Measurements from ENCODE around the gene KIAA1755.

- TF ChIP-seq EZH2 (IDR thresholded peaks at IDR 0.05; ENCODE audit: insufficient read depth, poor library complexity, severe bottlenecking) (no peak), EZH2phosphoT487 (IDR thresholded peaks at IDR 0.05; ENCODE audit: insufficient read depth, low read depth) (no peak)
Measured at GRCh38 chr20:38247166-38247509, 13.4 kb downstream of the KIAA1755 start.
